ENCODE measurements around the gene LCE2A.

The LCE2A gene

GRCh38 chr1:152743371-152744145 lies 45.4 kb downstream of the LCE2A start:
- DNase-seq = no peak

- DNase-seq = no peak
These were observed 47.2 kb downstream of the LCE2A start for GRCh38 chr1:152745289-152745704.

GRCh38 chr1:152745765-152746444 lies 47.8 kb downstream of the LCE2A start:
- no peak for DNase-seq

- no peak for DNase-seq
These were observed 49.7 kb downstream of the LCE2A start for GRCh38 chr1:152747831-152748230.

Measured in CD4-positive, alpha-beta T cell treated with Interleukin-15 for 1 hour (primary cell).